SK-MEL-5 (cell line): ENCODE data around the gene CCNG2. TPM values are rescaled to one million over a fixed set of nuclear protein-coding genes. Genes with fewer than 3 reads are reported as not detected.
A peak's percentile ranks its signal among the peaks of the same experiment; 100 is the strongest.

ENCODE experiments used
- DNase-seq: peaks from one replicate; pipeline ENCODE4 v3.0.0-alpha.2; 2016; ENCODE audit warnings: low read depth, low spot score
- in situ Hi-C: cut with HindIII; loops from 2 replicates; pipeline ENCODE4 v1.10.0; 2016; ENCODE audit warnings: low sequenced_read_pairs, high pct_unique_total_duplicates, low pct_unique_long_range_greater_than_20kb
- total RNA-seq: library from RNA; depleted of rRNA; stranded (reverse); fragments of >200 nt; shearing (Covaris generic); gene quantifications from 2 replicates; pipeline ENCODE4 v1.2.3, GENCODE V29; 2014

CCNG2 gene
- total RNA-seq, 1 experiment from 2014 or later, result 23.6 TPM

DNA sequence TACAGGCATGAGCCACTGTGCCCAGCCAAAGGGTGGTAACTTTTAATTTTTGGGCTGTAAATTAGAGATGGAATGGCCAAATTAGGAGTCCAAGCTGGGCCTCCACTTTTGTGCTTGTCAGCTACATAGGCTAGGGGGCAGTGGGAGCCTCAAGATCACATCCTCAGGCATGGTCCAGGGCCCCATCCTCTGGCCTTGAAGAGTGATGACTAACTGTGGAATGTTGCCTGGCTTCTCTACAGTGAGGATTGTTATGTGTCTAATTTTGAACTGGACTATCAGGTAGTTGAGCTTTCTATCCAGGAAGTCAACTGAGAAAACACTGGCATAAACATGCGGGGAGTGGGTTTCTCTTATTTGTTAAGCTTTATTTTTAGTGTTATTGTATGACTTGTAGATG lies 33.0 kb downstream of the CCNG2 start:
- no peak for DNase-seq
- in situ Hi-C loops, result no loop called here

DNA sequence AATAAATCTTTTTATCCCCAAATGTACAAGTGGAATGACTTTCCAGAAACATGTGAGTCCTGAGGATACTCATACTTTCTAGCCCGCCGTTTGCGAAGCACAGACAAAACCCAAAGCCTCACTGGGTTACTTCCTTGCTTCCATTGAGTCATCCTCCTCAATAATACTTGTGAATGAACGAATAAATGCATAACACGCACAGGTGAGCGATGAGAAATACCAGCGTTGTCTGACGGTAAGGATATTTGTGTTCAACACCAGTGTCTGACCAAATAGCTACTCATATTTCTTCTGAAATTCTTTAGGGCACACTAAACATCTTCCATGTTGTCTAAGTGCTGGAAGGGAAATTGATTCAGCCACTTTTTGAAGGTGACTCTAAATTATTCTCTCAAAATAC lies 36.0 kb downstream of the CCNG2 start:
- no peak for DNase-seq
- in situ Hi-C loops, result no loop called here

DNA sequence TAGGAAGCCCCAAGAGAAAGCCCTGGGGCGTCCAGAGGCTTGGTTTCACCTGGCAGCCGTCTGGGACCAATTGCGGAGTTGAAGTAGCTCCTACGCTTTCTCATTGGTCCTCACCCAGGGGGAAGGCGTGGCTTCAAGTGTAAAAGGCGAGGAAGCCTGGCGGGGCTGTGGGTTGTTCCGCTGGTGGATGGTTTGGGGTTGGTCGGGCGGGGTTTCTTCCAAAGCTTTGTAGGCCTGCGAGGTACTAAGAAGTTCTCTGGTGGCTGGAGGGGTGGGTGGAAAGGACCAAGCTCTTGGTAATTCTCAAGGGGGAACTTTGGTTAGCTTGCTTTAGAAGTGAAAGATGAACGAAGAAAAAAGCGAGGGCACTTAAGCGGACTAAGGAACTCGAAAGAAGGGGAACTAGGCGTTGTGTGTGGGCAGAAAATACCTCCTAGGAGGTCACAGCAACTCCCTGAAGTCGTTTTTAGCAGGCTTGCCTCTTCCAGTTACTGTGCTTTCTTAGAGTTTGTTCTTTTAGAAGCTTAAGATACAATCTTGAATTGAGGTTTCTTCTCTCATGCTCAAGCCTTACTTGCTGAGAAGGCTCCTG lies 36.6 kb downstream of the CCNG2 start:
- in situ Hi-C loops, result no loop called here
- DNase-seq, result no peak

DNA sequence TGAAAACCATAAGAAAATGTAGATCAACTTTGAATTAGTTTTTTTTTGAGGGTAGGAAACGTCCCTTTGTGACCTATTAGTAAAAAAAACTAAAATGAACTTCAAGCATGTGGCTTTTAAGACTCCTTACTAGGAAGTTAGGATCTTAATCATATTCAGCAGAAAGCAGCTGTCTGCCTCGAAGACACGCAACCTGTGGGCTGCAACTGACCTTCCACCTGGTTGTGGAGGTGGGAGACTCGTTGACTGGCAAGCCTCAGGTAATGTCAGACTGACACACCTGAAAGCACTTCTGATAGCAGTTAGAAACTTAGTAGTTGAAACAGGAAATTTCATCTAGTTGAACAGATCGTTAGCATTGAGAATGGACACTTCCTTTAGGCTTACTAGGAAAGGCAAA lies 37.4 kb downstream of the CCNG2 start:
- no peak for DNase-seq
- in situ Hi-C loops, result no loop called here

DNA sequence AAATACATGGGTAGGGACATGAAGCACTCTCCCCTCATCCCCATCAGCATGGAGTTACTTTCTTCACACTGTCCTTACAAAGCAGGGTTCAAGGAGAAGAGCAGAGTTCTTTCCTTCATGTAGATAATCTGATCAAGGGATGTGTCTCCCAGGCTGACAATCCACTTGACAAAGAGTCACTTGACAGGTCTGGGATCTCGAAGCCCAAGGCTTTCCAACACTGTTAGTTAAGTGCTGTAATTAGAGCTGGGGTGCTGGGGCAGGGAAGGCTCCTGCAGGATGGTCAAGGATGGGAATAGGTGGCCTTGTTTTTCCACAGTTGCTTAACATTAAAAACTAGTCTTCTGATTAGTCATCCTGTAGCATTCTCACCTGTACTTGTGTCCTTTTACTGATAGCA lies 38.0 kb downstream of the CCNG2 start:
- in situ Hi-C loops, result no loop called here
- no peak for DNase-seq

DNA sequence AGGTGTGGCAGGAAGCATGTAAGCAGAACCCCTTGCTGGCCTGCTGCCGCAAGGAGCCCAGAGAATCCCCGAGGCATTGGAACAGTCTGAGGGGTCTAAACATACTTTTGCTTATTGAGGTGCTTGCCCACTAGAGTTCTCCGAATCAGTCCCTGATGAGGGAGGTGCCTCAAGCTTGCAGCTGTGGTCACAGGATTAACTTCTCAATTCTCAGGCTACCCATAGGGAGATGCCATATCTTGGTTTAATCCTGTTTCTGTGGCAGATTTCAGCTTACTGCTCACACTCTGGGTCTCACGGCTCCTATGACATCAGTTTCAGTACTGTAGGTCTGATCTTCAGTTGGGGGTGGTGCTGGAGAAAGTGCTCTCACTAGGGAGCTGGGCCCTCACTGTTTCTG lies 39.9 kb downstream of the CCNG2 start:
- in situ Hi-C loops, result no loop called here

DNA sequence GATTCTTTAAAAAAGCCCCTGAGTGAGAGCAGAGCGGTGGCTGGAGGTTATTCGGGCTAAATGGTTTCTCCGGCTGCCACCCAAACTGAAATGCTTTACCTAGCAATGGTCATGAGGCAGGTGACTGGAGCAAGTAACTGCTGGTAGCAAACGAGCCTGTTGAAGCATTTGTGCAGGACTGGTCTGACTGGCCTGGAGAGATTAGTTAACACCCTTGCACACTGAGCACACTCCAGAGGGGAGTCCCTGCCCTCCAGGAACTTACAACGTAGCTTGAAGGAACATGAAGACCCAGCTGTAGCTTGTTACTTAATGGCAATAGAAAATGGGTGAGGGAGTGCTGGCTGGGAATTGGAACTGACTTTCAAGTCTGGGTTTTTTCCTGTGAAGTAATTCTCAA lies 40.4 kb downstream of the CCNG2 start:
- in situ Hi-C loops, result no loop called here
- DNase-seq, result no peak

More for the DNA sequence above, 39.9 kb downstream of the CCNG2 start:
- no peak for DNase-seq

DNA sequence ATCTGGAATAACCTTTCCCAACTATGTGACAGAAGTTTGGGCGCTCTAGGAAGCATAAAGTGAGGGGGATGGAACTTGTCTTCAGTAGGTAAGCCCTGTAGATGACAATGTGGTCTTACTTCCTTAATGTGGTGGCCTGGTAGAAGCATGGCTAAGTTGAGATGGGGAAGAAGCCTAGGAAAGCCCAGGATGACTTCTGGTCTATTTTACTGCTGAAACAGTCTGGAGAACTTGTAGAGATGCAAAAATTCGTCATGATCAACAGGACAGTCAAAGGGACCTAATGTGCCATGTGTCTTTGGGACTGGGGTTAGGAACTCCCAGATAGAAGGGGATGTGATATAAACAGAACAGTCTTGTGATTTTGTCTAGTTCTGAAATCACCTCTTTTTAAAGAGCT lies 40.8 kb downstream of the CCNG2 start:
- DNase-seq, result no peak
- in situ Hi-C loops, result no loop called here

DNA sequence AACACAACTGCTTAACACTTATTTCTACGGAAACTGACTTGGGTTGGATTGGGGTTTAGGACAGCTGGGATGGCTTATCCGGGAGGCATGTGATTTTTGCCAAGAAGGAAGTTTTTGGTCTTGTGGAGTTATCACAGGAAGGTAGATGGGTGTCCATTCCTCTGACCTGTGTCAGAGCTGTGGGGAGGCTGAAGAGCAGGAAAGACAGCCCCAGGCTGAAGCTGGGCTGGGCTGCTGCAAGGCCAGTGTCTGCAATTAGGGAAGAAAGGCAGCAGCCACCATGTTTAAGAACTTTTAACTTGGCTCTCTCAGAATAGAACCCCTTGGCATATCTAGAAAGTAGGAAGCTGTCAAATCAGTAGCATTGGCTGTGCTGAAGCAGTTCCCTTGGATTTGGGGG lies 42.3 kb downstream of the CCNG2 start:
- no peak for DNase-seq
- in situ Hi-C loops, result no loop called here

DNA sequence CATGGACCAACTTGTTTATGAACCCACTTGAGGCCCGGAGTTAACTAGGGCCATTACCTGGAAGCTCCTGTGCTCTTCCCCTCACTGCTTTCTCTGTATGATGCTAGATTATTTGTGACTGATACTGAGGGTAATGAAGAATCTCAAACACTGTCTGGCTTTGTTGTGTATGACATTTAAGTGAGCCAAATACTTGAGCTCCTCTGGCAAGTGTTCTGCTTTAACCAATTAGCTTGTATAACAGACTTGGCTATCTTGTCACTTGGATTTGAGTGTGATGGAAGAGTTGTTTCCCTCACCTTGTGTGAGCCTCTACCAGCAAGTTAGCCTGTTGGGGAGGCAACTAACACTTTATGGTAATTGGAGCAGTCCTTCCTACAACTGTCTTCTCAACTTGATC lies 42.7 kb downstream of the CCNG2 start:
- DNase-seq, result no peak
- in situ Hi-C loops, result no loop called here

DNA sequence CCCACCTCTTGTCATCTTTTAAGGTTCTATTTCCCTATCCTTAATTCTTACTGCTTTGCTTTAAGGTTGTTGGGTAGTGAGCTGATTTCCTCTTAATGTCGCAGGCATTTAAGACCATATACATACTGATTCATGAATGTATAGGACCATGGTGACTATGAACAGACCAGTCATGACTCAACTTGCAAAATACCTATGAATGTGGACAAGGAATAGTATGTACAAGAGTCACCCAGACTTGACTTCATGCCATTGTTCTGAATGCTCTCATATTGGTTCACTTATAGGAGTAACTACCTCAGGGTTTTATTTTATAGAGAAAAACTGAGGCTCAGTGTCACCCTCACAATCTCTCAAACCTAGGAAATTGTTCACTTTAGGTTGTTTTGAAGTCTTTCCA lies 44.3 kb downstream of the CCNG2 start:
- in situ Hi-C loops, result no loop called here
- no peak for DNase-seq

DNA sequence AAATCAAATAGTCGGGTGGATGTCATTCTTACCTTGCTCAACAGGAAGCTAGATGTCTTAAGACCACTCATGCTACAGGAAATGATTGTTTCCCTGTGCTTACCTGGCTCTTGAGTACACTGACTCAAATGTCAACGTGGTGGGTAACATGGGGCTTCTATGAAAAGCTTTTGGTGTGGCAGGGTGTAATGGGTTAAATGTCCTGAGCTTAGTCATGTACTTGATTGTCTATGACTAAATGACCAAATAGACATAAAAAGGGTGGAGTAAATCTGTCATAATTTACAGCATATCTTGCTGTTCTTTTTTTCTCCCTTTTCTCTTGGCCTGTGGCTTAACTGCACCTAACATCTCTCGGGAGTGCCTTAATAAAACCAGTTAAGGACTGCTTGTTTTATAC lies 44.9 kb downstream of the CCNG2 start:
- in situ Hi-C loops, result no loop called here

DNA sequence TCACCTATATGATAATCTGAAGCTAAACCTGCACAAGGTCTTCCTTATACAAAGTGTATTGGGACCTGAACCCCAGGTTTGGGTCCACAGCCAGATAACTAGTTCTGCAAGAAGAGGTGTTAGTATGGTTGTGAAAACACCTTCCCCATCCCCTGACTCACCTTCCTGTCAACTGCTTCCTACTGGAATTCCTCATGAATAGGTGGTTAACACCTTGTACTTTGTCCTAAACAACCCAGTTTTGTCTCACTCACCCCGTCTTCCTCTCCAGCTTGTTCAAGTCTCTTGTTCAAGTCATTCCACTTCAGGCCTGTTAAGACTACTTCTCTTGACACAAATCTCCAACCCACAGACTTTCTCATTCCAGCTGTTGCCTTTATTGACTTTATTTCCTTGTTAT lies 45.5 kb downstream of the CCNG2 start:
- in situ Hi-C loops, result no loop called here

More for the DNA sequence above, 44.9 kb downstream of the CCNG2 start:
- DNase-seq, result no peak

DNA sequence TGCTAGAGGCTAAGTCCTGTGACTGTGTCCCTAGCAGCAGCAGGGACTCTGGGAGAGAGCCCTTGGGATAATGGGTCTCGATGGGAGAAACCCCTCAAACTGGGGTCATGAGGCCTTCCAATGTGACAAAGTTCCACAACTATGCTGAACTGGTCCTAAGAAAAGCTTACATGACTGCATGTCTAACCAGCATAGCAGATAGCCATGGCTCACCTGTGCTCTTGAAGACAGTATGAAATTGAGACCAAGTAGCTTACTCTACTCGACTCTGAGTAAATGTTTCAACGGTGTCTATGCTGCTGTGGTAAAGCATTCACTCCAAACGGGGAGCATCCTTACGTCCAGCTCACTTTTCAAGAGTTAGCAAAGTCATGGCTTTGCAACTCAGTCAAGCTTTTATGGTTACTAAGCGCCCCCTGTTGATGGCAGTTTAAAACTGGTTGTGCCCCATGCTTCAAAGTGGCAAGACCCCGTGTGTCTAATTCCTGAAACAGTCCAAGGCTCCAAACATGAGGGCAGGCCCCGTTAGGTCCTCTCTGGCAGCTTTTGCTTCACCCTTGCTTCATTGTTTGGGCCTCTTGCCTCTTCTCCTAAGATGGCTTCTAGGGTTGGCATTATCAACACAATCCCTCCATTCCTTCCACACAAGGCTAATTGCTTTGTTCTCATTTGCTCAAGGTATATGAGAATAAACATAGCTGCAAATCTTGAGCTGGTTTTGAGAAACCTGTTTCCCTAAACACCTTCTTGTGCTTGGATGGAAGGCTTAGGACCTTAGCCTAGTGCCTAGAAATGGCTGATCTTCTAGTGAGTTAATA lies 46.6 kb downstream of the CCNG2 start:
- in situ Hi-C loops, result no loop called here
- peak; percentile 84 for DNase-seq

More for the DNA sequence above, 45.5 kb downstream of the CCNG2 start:
- DNase-seq, result no peak

DNA sequence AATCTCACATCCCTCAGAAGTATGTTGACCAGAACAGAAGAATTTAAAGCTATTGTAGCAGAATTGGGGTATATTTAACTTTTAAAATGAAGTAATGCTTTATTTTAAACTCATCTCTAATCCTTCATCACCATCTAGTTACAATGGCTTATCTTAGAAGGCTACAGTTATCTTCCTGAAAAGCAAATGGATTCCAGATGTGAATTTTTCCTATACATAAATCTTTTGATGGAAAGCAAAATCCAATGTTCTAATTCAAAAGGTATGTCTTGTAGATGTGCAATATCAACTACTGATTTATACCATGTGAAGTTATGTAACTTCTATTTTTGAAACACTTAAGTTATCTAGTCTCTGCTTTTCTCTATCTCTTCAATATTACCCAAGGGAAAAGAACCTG lies 47.6 kb downstream of the CCNG2 start:
- no peak for DNase-seq
- in situ Hi-C loops, result no loop called here

DNA sequence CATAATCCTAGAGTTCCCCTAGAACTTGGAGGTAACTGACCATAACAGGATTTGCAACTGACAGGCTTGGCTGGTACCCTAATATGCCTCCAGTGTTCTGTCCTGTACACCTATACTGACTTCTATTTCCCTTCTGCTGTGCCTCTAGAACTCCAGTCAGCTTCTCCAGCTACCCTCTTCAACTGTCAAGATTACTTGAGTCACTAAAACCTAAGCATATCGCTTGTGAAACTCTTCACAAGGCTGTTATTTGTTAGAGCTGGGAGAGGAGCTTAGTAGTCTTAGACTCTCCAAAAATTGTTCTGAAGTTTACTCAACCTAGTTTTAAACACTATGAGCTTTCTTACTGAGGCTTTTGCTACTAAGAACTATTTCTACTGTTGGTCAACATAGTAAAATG lies 52.0 kb downstream of the CCNG2 start:
- in situ Hi-C loops, result no loop called here
- no peak for DNase-seq

DNA sequence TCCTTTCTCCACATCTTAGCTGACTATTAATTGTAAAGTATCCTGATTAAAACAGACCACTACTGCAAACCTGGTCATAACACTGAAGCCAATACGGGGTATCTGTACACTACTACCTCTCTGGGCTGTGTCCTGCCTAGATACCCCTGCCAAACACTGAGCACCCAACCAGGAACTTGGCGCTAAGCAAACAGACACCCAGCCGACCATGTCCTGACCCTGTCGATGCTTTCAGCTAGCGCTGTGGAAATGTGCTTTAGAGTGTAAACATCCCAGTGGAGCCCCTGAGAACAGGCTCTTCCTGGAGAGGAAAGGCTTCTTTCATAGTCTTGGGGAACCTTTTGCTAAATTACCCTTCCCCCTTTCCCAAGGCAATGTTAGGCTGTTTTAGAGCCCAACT lies 52.9 kb downstream of the CCNG2 start:
- DNase-seq, result no peak
- in situ Hi-C loops, result no loop called here

DNA sequence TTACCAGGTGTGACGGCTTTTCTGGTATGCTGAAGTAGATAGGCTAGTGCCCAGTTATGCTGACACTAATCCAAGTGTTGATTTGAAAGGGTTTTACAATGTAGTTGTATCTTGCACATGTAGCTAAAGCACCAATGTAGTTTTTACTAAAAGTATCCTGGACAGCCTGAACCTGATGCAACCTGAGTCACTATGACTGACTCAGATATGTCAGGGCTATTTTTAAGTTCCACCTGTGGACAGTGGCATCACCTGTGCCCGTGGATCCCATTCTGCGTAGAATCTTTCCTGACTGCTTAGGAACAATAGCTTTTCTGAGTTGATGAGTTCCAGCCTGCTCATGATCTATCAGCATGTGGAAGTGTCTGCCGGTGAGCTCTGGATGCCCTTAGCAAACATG lies 58.1 kb downstream of the CCNG2 start:
- DNase-seq, result no peak
- in situ Hi-C loops, result no loop called here

DNA sequence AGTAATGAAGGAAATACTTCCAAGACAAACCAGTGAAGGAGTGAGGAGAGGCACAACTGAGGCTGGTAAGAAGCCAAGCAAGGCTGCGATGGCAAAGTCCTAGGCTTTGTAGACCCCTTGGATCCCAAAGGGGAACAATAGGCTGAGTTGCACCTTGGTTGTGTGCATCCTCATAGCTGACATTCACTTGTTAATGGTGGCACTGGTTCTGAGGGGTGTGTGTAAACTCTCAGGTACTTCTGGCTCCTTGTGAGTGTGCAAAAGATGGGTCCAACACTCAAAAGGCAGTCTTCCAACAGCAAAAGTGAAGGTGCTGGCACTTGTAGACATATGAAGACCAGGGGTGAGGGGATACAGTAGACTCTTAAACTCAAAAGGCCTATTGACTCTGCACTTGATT lies 60.5 kb downstream of the CCNG2 start:
- in situ Hi-C loops, result no loop called here
- no peak for DNase-seq
